Astrocyte of the hippocampus (primary cell): ENCODE measurements around the gene ARL5A.

Experiments
- DNase-seq: peaks from one replicate; pipeline ENCODE4 v3.0.0; 2011; ENCODE audit warnings: low read depth, low spot score

ARL5A gene

DNA sequence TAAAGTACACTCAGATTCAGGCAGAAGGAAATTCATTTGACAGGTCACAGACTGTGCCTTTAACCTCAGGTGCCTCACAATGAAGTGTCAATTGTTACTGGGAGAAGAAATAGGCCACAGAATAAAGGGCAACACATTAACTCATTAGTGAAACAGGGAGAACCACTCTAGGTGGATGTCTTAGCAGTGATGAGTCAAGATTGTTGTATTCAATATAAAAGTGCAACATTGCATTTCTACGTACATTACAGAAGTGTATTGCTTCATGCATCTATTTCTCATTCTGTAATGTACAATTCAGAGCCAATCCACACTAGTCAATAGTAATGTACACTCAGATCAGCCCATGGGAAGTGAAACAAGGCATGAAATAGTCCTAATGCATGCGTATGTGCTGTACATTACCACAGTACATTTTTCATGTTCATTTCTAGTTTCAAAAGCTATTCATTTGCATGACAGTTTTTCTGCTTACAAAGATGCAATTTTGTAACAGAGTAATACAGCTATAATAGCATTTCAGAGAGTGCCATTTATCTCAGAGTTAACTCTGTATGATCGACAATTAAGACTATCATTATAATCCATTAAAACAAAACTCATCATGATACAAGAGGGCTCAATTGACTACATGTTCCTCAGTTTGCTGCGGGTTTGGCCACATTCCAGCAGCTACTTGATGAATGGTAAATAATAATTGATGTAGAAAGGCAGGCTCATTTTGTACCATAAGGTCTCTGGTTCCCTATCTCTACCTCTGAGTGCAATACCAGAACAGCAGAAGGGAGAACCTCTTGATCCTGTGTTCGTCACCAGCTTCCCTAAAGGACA lies 12.2 kb upstream of the ARL5A start:
- DNase-seq, result no peak

DNA sequence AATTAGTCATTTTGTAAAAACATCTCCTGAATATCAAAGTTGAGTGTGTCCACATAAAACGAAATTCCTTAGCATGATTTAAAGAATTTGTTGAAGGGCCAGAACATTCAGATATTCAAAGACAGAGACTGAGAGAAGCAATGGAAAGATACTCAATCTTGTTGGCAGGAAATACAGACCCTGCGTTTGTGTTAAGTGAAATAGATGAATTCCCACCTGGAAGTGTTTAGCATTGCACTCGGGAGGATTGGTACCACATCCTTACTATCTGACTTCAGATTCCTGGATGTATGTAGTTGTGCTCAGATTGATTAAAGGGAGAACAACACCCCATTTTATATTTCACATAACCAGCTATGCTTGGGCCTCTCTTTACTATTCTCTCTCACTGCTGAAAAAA lies 9.7 kb upstream of the ARL5A start:
- DNase-seq, result no peak

DNA sequence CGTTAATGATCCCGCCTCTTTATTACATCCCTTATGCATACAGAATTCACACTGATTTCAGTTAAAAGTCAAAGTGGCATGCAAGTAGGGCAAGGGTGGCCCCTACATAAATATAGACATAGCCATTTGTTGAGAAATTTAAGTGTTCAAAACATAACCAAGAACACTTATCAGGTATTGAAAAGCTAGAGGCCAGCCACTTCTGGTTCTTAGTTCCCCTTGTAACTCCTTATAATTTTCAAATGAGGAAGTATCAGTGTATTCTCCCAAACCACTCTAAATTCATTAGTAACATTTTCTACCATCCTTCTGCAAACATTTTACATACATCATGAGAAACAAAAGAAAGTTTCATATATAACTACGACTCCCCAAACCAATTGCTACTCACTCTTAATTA lies 5.8 kb upstream of the ARL5A start:
- DNase-seq, result no peak

DNA sequence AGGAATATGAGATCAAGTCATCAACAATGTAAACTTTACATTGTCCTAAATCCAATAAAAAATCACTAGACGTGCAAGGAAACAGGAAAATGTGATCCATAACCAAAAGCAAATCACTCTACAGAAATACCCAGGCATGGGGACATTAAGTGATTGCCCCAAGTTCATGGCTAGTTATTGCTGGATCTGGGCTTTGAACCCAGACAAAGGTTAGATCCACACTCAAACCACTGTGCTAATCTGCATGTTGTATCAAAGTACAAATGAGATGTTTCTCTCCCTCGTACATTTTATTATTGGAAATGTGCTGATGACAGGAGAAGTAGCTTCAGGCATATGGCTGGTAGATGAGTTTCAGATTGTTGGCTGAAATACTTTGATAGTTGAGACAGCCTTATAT lies 2.7 kb upstream of the ARL5A start:
- DNase-seq, result no peak

DNA sequence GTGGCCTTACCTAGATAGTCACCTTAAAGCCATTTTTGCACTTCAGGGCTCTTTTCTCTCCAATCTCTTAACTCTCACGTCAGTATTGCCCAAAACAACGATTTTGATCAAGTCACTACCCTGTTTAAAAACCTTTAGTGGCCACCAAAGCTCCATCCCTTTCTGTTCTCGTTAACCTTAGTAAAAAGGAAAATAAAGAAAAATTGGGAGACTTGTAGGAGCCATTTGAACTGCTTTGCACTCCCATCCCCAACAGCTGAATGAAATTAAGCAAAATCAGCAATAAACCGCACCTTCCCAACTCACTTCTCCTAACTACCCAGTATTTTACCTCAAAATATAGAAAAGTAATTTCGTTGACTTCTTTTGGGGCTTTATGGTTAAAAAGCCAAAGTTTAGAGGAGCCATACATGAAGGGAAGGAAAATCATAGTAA lies 686 bp upstream of the ARL5A start:
- no peak for DNase-seq

DNA sequence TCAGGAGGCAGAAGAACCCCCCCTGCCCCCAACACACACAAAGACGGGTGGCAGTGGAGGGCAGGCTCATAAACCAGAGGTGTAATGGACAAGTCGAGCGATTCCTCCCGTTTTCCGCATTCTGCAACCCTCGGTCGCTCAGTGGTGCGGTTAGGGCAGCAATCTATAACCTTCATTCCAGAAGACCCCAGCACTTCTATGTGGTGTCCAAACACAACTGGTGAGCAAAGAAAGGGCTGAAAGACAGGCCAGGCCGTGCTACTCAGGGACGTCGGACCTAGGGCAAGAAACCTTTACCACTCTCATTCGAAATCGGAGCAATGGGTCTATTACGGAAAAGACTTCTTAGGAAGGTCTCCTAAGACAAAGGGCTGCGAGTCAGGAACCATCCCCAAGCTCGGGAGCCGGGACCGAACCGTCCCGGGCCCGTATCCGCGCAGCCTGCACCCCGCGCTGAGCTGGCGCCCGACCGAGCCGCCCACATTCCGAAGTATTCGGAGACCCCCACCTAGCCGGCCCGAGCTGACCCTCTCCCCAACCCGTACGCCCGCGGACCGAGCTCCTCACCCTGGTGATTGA lies 568 bp downstream of the ARL5A start:
- DNase-seq, result peak; percentile 52

DNA sequence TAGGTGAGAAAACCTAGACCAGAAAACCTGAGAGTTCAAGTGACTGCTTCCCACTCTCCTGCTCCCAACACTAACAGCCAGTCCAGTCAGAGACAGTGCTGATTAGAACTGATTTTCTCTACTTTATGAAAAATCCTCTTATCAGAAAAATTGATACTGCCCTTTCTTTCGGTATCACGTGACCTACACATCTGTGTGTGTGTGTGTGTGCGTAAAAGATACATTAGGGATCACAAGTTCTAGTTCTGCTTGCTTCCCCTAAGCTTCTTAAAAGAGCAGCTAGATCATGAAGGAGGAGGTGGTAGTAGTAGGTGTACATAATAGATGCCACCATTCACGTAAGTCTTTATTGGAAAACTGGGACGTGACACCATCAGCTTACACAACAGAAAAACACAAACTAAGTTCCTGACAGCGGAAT lies 1.5 kb downstream of the ARL5A start:
- DNase-seq, result peak; percentile 29

DNA sequence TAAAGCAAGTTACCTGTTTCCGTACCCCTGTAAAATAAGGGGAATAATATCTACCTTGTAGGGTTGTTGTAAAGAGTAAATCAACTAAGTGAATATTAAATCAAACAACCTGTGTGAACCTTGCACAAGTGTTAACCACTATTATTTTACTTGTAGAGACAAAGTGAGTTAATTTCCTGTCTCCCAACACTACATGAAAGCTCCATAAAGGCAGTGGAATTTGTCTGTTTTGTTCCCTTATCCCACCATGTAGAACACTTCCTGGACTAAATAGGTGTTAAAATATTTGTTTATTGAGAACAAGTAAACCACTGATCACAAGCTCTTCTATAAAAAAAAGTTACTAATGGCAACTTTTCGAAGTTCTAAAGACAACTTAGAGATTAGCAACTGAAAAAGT lies 3.3 kb downstream of the ARL5A start:
- DNase-seq, result no peak

DNA sequence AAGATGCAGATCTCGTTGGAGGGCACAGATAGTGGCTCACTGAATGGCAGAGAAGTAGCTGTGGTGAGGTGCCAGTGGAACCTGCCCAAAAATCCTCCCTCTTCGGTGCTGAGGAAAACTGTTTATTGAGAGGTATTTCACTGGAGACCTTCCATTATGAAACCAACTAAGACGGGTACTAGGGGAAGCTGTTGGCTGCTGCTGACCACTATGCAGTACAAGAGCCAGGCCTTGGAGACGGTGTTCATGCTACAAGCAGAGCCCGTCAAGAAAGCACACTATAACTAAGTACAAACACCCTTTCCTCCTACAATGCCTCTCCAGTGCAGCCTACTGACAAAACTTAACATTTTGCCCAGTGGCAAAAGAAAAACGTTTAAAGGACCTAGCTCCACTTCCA lies 4.6 kb downstream of the ARL5A start:
- DNase-seq, result no peak

DNA sequence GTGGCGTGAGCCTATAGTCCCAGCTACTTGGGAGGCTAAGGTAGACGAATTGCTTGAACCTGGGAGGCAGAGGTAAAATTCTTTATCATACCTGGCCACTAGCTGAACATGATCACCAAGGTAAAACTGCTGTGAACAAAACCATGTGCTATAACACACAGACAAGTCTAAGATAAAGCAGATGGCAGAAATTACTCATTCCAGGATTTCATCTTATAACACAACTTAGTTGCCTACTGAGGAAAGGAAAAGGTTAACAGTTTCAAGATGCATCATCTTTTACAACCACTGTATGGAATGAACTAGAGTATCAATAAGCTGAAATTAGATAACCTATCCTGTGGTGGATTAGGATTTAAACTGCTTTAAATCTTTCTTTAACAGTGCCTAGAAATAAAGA lies 8.3 kb downstream of the ARL5A start:
- DNase-seq, result no peak

DNA sequence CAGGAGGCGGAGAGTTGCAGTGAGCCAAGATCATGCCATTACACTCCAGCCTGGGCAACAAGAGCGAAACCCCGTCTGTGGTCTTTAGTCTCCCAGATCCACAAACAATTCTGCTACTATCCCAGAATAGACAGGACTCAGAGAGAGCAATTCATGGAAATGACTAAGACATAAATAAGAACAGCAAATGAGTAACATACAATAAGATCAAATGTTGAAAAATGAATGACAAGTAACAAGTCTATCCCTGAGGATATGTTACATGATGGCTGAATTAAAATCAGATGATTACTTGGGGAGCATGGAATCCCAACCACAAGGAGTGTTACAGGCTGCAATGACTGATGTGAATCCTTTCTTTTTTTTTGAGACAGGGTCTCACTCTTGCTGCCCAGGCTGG lies 10.3 kb downstream of the ARL5A start:
- no peak for DNase-seq

DNA sequence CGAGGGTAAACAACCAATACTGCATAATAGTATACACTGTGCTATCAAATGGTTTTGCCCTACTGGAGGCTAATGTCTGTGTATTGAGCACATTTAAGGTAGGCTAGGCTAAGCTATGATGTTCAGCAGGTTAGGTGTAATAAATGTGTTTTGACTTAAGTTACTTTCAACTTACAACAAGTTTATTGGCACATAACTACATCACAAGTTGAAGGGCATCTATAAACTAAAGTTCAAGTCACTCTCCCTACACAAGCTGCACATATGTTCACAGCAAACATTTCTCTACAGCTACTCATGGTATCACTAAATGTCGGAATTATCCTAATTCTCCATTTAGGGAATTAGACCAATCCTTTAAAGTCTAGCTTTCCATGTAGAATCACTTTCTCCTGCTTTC lies 11.4 kb downstream of the ARL5A start:
- DNase-seq, result no peak

DNA sequence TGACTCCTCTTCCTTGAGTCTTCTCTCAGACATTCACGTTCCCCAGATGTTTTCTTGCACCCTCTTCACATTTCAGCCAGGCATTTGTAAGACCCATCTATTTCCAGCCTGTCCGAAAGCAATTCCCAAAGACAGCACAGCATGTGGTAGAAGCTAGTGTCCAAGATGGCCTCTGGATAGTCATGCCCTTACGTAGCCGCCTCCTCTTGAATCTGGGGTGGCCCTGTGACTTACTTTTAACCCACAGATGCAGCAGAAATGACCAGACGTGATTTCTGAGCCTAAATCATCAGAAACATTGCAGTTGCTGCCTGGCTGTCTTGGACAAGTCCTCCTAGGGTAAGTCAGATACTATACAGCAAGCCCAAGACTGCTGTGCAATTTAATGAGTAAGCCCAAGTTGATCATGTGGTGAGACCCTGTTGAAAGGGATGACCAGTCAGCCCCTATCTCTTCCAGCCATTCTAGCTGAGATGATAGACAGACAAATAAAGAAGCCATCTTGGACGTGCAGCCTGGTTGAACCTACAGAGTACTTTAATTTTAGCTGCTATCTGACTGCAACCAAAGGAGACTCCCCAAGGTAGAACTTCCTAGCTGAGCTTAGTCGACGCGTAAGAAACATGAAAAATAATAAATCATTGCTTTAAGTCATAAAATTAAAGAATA lies 12.3 kb downstream of the ARL5A start:
- no peak for DNase-seq

DNA sequence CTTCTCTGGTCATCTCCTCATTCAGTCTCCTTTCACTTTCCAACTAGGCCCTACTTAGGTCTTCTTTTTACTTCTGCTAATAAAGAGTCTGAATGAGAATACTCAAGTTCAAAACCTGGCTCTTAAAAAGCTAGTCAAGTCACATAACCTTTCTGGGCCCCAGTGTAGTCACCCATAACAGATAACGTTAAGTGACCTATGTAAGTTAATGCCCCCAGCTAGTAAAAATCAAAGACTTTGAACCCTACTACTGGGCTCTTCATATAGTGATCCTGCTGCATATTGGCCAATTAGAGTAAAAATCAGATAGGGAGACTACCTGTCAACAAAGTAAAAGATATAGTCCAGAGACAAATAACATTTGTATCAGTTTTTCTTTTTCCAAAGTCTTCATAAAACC lies 17.7 kb downstream of the ARL5A start:
- DNase-seq, result no peak

DNA sequence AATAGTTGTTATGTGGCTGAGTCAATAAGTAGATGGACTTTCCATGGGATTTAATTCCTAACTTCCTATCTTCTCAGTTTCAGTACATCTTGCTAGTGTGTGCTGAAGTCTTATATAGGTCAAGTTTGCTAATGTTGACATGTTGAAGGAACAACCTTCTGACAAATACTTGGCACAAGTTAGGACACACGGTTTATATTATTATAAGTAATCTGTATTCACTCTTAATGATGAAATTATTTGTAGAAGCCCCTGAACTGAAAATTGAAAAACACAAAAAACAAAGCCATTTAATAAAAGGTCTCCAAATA lies 19.2 kb downstream of the ARL5A start:
- no peak for DNase-seq

DNA sequence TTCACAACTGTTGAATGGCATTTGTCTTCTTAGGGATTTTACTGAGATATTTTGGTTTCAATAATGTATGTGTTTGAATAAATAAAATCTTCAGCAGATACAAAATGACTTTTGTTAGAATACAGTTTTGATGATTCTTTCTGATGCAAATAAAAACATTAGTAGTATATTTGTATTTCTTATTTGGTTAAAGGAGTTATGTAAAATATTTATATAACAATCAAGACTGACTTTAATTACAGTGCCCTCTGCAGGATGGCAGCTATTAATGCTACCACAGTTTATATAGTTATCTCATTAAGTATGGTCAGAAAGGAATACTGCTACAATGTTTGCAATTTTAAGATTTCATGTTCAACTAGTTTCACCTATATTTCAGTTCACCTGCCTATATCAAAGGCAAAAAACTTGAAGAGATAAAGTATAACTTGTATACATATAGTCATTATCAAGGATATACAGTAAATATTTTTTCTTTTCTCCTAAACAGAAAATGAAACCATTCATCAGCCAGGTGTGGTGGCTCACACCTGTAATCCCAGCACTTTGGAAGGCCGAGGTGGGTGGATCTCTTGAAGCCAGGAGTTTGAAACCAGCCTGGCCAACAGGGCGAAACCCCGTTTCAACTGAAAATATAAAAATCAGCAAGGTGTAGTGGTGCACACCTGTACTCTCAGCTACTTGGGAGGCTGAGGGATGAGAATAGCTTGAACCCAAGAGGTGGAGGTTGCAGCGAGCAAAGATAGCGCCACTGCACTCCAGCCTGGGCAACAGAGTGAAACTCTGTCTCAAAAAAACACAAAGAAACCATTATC lies 19.8 kb downstream of the ARL5A start:
- DNase-seq, result peak; percentile 31

DNA sequence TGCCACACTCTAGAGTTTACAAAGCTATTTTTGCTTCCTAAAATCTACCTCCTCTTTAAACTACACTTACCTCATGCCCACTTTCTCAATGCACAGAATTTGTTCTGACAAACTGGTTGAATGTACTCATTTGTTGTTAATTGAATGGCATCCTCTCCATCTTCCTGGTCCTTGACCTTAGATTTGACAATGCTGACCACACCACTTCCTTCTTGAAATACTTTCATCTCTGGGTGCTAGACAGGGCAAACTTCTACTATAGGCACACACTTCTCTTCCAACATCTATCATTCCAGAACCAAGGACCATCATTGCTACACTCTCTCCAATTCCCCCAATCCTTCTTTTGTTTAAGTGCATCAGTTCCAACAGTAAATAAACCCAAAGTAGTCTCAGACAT lies 22.3 kb downstream of the ARL5A start:
- DNase-seq, result no peak

DNA sequence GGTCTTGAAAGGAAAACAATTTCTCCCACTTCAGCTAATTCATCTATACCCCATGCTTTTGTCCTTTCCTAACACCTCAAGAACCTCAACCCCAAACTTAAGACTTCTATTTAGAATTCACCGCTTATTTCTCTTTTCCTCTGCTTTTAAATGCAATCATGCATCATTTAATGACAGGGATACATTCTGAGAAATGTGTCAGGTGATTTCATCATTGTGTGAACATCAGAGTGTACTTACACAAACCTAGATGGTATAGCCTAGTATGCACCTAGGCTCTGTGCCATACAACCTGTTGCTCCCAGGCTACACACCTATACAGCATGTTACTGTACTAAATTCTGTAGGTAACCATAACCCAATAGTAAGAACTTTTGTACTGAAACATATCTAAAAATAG lies 22.9 kb downstream of the ARL5A start:
- no peak for DNase-seq

DNA sequence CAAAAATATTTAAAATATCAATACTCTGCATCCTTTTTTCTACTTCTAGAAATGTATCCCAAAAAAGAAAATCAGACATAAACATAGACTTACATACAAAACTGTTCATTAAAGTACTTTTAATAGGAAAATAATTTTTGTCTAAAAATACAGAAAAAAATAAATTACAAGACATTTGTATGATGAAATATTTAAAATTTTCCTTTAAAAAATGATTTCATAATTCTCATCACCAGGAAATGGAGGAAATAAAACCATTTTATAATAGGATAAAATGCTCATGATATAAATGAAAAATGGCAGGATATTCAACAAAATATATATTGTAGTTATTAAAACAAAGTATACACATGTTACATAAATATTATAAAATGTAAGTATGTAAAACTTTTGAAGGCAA lies 24.4 kb downstream of the ARL5A start:
- no peak for DNase-seq

DNA sequence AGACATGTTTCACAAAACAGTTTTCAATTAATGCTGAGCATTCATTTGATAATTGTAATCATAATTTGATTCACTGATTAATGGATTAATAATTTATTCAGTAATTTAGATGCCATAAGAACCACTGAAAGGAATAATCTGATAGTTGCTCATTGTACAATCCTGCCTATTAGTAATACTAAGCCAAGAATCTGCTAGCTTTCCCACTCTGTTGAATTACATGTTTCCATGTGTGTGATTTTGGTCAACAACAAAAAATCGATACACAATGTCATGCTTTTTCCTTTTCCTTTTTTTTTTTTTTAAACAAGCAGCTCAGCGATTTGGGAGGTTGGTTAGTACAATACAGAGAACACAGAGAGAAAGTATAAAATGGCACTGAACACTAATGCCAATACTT lies 25.9 kb downstream of the ARL5A start:
- DNase-seq, result no peak

DNA sequence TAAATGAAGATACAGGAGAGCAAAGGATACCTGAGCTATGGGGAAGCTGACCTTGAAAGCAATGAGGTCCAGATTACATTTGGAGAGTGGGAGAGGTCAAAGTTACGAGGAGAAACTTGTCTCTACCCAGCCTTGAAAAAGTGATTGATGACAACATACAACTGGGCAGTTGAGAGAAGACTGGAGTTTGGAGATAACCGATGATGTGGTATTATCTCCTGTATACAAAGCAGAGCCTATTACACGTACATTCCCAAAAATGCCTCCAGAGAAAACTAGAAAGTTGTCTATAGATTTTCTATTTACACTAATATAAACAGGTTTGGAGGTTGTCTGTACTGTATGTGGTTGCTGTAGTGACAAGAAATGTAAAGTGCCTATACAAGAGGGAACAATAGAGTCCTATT lies 28.3 kb downstream of the ARL5A start:
- no peak for DNase-seq

DNA sequence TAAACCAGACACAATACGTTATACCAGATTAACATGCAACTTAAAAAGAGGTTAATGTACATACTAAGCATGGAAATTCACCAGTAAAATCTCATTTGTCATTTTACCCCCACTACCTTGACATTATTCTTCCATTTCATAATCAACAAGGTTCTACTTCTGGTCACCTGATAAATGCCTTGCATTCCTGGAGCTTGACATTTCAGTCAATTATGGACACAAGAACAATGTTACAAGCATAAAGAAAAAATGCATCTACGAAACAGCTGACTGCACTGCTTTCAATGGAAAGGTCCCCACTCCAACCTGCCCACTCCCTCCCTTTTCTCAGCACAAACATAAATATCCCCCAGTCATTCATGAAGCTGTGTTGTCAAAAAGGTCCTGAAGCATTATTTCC lies 31.4 kb downstream of the ARL5A start:
- DNase-seq, result peak; percentile 15
